ENCODE measurements around the gene NEURL1. TPM values are rescaled to one million over a fixed set of nuclear protein-coding genes. Genes with fewer than 3 reads are reported as not detected.

NEURL1 gene
- total and polyA plus RNA-seq, 2 donors (not counting 3 experiments of a cell fraction or from before 2014, with no cell fraction given): 0.06 to 0.22 TPM

- no TSS peak for BruUV-seq (replicated peaks)
- Histone ChIP-seq H3K4me3 (replicated peaks in 1 of 3; ENCODE audit: insufficient read depth in 1 of 3, low read depth in 1 of 3, low read length in 3 of 3) (no peak overlapping the region), H3K4me1 (ENCODE audit: control insufficient read depth, extremely low read depth, insufficient read depth, low read length) (no peaks in the 10 kb centered on the region), H3K9ac (replicated peaks; ENCODE audit: extremely low read depth, insufficient read depth, low read length) (no peak overlapping the region), H3K36me3 (ENCODE audit: control insufficient read depth in 2 of 2, extremely low read depth in 1 of 2, insufficient read depth in 2 of 2, low read length in 2 of 2) (no peaks in the 10 kb centered on the region), H3K9me1 (replicated peaks; ENCODE audit: control insufficient read depth, extremely low read depth, insufficient read depth, low read length) (no peaks in the 10 kb centered on the region), H3K27me3 (ENCODE audit: control insufficient read depth in 2 of 2, insufficient read depth in 2 of 2, low read length in 2 of 2) (peaks cover under 1 to 4% of the 10 kb centered on the region in 2 experiments), H3K27ac (ENCODE audit: insufficient read depth, low read depth, low read length) (no peak overlapping the region), H3K9me3 (replicated peaks; ENCODE audit: control insufficient read depth, insufficient read depth, low read length) (no peaks in the 10 kb centered on the region), H3K79me2 (ENCODE audit: control insufficient read depth, insufficient read depth, low read length) (no peaks in the 10 kb centered on the region), H4K20me1 (replicated peaks; ENCODE audit: control insufficient read depth, extremely low read depth, insufficient read depth, low read length) (no peaks in the 10 kb centered on the region), H2AFZ (ENCODE audit: low read depth, low read length) (no peak overlapping the region), H3K4me2 (ENCODE audit: insufficient read depth, low read length) (no peak overlapping the region)
- no peak for DNase-seq (ENCODE audit: low read depth, low spot score)
- ChIA-PET CTCF (interaction anchor here (1.0 kb wide), 1 partner anchor 11 kb away, joined by 3 read pairs; no protein-coding TSS in a partner anchor), POLR2A (no interaction called here)
- dilution Hi-C loops (cut with MboI; ENCODE audit: extremely low pct_ligation_motif_present, low sequenced_read_pairs) (no loop called here), intact Hi-C loops (cut with micrococcal nuclease) (no loop called here)
- TF ChIP-seq POLR2A (IDR thresholded peaks at IDR 0.05; ENCODE audit: low read depth, low read length) (no peak), EZH2 (IDR thresholded peaks at IDR 0.05; ENCODE audit: borderline replicate concordance, low read depth, low read length, severe bottlenecking) (no peak), JUN (IDR thresholded peaks at IDR 0.05; ENCODE audit: borderline replicate concordance, insufficient read depth, insufficient read length, low read depth) (no peak), FOS (IDR thresholded peaks at IDR 0.05; ENCODE audit: borderline replicate concordance, insufficient read depth, low read length) (no peak), GATA2 (IDR thresholded peaks at IDR 0.05; ENCODE audit: insufficient read depth, insufficient read length, low read depth, low read length) (no peak), POLR2AphosphoS5 (IDR thresholded peaks at IDR 0.05; ENCODE audit: insufficient read depth, low read depth, low read length) (no peak), MYC (IDR thresholded peaks at IDR 0.05; ENCODE audit: low read depth, low read length) (no peak)
- TF ChIP-seq, protein P1, sequence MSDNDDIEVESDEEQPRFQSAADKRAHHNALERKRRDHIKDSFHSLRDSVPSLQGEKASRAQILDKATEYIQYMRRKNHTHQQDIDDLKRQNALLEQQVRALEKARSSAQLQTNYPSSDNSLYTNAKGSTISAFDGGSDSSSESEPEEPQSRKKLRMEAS (IDR thresholded peaks at IDR 0.05; ENCODE audit: insufficient read depth, insufficient read length): no peak
- TF ChIP-seq, protein P2, sequence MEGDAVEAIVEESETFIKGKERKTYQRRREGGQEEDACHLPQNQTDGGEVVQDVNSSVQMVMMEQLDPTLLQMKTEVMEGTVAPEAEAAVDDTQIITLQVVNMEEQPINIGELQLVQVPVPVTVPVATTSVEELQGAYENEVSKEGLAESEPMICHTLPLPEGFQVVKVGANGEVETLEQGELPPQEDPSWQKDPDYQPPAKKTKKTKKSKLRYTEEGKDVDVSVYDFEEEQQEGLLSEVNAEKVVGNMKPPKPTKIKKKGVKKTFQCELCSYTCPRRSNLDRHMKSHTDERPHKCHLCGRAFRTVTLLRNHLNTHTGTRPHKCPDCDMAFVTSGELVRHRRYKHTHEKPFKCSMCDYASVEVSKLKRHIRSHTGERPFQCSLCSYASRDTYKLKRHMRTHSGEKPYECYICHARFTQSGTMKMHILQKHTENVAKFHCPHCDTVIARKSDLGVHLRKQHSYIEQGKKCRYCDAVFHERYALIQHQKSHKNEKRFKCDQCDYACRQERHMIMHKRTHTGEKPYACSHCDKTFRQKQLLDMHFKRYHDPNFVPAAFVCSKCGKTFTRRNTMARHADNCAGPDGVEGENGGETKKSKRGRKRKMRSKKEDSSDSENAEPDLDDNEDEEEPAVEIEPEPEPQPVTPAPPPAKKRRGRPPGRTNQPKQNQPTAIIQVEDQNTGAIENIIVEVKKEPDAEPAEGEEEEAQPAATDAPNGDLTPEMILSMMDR (IDR thresholded peaks at IDR 0.05; ENCODE audit: extremely low read depth in 1 of 2, insufficient read depth in 1 of 2, low read depth in 1 of 2, low read length in 2 of 2): no peak
- no peak for FAIRE-seq
These were observed 19.4 kb upstream of the NEURL1 start for GRCh38 chr10:103474077-103474476.

Measured in endothelial cell of umbilical vein (primary cell).